Upper lobe of right lung (tissue), 1 donor: ENCODE results near the gene TRMT1. TPM values are rescaled to one million over a fixed set of nuclear protein-coding genes. Genes with fewer than 3 reads are reported as not detected.
"Not testable (repeated sequence)": the region's sequence is repeated elsewhere in the genome, so short reads cannot be mapped to it uniquely, and the experiment has no call there.

Source experiments
- ATAC-seq: fragments of 200-7000 bp; cut with Tn5 transposase; one replicate; pipeline ENCODE4 v1.9.1; 2020; ENCODE audit warnings: mild to moderate bottlenecking, moderate library complexity
- DNase-seq: peaks from one replicate; pipeline ENCODE4 v3.0.0-alpha.2; 2020
- H3K27ac ChIP-seq: fragments of 200-600 bp; one replicate; pipeline ENCODE4 v1.8.0; 2022
- H3K27me3 ChIP-seq: fragments of 200-600 bp; one replicate; pipeline ENCODE4 v1.8.0; 2022; ENCODE audit warnings: mild to moderate bottlenecking
- H3K36me3 ChIP-seq: fragments of 200-600 bp; one replicate; pipeline ENCODE4 v1.8.0; 2022
- H3K4me1 ChIP-seq: fragments of 200-600 bp; one replicate; pipeline ENCODE4 v1.8.0; 2022
- H3K4me3 ChIP-seq: fragments of 200-600 bp; one replicate; pipeline ENCODE4 v1.8.0; 2022; ENCODE audit warnings: mild to moderate bottlenecking
- H3K9me3 ChIP-seq: fragments of 200-600 bp; one replicate; pipeline ENCODE4 v1.8.0; 2022
- intact Hi-C: fragments of 100-400 bp; cut with DNase I; formaldehyde crosslinking; loops from one replicate; pipeline ENCODE4 v1.11.0; 2022
- long read RNA-seq: library from polyadenylated mRNA; unstranded; transcript quantifications from one replicate; pipeline ENCODE4 v2.0.0, GENCODE V29; 2021
- total RNA-seq: library from RNA; stranded (reverse); fragmentation: NEBNext Ultra II Directional; extraction: Animal tissue kit (Norgen Biotek cat#: 25700); gene quantifications from one replicate; pipeline ENCODE4 v1.2.1, GENCODE V29; 2021
- TF ChIP-seq, protein P1 (sequence below): fragments of 200-600 bp; IDR thresholded peaks from one replicate; pipeline ENCODE4 v1.8.0; 2022; ENCODE audit warnings: antibody characterized with exemption
- donor health status: DM: no; HTN: yes; CAD: no; lungs with severe emphysema.

The TRMT1 gene
- 33.7 TPM for total RNA-seq
- long read RNA-seq, transcript TRMT1-202 (17 exons, 2,142 nt), result major isoform, 14 of 75 reads
- long read RNA-seq, partial matches to known transcripts, result 21 of 75 reads
- long read RNA-seq, other reads (novel, unspliced or antisense), result 39 of 75 reads

DNA sequence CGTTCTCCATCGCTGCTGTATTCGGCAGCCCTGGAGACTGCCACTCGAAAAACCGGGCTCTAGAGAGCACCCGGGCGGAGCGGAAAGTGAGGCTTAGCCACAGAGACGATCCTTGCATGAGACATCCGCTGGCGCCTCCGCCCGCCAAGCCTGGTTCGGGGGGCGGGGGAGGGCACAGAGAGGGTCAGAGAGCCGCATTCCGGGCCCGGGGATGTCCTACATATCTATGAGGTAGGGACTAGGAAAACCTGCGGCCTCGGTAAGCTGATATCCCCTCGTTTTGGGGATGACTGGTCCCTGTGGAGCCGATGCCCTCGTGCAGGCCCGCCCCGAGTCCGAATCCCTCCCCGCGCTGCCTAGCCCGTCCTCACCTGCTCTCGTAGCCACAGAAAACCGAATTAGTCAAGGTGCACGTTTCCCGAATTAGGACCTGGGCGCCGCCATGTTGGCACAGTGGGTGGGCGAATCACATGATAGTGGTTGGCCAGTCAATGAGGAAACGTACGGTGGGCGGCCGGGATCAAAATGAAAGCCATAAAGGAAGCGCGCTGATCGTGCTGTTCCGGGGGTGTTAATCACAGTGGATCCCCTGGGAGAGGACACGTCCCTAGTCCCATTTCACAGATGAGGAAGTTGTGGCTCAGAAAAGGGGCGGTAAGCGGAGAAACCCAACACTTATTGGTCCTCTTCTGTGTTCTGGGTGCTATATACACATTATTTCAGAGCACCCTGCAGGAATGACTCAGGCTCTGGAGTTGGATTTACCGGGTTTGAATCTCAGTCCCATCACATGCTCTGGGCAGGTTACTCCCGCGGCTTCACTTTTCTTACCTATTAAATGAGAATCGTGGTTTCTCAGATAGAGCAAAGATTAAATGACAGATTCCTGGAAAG, at the start of gene TRMT1:
Gene TRMT1 (minus strand): TSS at position 459 of the 894 bp plus-strand sequence. CDS start 341 bp downstream, at position 118.
- Histone ChIP-seq H3K27me3 (no peaks in the 10 kb centered on the region), H3K4me3 (peak within 1 kb of the TSS; percentile 92), H3K27ac (peak within 1 kb of the TSS; percentile 68), H3K9me3 (no peaks in the 10 kb centered on the region), H3K4me1 (peaks cover 35% of the 10 kb centered on the region), H3K36me3 (peaks cover 28% of the 10 kb centered on the region)
- intact Hi-C loops, result no loop called here
- TF ChIP-seq, protein P1, sequence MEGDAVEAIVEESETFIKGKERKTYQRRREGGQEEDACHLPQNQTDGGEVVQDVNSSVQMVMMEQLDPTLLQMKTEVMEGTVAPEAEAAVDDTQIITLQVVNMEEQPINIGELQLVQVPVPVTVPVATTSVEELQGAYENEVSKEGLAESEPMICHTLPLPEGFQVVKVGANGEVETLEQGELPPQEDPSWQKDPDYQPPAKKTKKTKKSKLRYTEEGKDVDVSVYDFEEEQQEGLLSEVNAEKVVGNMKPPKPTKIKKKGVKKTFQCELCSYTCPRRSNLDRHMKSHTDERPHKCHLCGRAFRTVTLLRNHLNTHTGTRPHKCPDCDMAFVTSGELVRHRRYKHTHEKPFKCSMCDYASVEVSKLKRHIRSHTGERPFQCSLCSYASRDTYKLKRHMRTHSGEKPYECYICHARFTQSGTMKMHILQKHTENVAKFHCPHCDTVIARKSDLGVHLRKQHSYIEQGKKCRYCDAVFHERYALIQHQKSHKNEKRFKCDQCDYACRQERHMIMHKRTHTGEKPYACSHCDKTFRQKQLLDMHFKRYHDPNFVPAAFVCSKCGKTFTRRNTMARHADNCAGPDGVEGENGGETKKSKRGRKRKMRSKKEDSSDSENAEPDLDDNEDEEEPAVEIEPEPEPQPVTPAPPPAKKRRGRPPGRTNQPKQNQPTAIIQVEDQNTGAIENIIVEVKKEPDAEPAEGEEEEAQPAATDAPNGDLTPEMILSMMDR, result no peak
- DNase-seq (peak; percentile 95), ATAC-seq (peak; percentile 84)

GRCh38 chr19:13166151-13166550, 49.6 kb upstream of the TRMT1 start:
- not testable (repeated sequence) for ATAC-seq
- H3K4me1 ChIP-seq, result peaks cover 68% of the 10 kb centered on the region

DNA sequence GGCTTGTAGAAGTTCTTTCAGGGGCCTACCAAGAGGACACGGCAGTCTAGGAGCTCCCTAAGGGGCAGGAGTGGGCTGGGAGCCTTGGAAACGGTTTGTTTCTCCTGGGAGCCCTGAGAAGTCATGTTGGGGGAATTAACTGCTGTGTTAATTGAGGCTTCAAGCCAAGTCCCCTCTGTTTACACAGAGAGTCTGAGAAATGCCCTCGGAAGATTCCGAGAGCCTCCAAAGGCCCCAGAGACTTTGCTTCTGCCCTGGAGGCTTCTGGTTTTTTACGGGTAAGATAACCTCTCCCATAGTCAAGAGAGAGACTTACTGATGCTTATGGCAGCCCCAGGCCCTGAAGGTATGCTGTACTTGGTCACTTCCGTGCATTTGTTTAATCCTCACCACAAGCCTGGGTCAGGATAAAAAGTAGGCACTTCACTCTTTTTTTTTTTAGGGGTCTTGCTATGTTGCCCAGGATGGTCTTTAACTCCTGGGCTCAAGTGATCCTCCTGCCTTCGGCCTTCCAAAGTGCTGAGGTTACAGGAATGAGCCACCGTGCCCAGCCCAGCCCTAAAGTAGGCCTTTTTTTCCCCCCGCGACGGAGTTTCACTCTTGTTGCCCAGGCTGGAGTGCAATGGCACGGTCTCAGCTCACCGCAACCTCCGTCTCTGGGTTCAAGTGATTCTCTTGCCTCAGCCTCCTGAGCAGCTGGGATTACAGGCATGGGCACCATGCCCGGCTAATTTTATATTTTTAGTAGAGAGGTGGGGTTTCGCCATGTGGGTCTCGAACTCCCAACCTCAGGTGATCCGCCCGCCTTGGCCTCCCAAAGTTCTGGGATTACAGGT, 48.8 kb upstream of the TRMT1 start:
- ATAC-seq (no peak), DNase-seq (no peak)
- TF ChIP-seq, protein P1, result no peak
- Histone ChIP-seq H3K9me3 (no peaks in the 10 kb centered on the region), H3K4me3 (no peak overlapping the region), H3K27me3 (no peaks in the 10 kb centered on the region), H3K27ac (peak overlapping the region; percentile 96), H3K4me1 (peaks cover 68% of the 10 kb centered on the region), H3K36me3 (no peaks in the 10 kb centered on the region)
- intact Hi-C loops, result no loop called here

More at GRCh38 chr19:13166151-13166550, 49.6 kb upstream of the TRMT1 start:
- H3K9me3 ChIP-seq, DNase-seq, H3K4me3 ChIP-seq, H3K36me3 ChIP-seq, H3K27me3 ChIP-seq, intact Hi-C loops: not testable (repeated sequence)
- peak overlapping the region; percentile 96 for H3K27ac ChIP-seq

- peak; percentile 80 for DNase-seq
- Histone ChIP-seq H3K9me3 (no peaks in the 10 kb centered on the region), H3K4me1 (peaks cover 68% of the 10 kb centered on the region), H3K4me3 (peak overlapping the region; percentile 52), H3K27me3 (no peaks in the 10 kb centered on the region), H3K36me3 (no peaks in the 10 kb centered on the region), H3K27ac (peak overlapping the region; percentile 96)
- intact Hi-C loops, result no loop called here
- peak; percentile 3 for ATAC-seq
- TF ChIP-seq, protein P1, result no peak
These were observed 48.0 kb upstream of the TRMT1 start for GRCh38 chr19:13164343-13165161.

- DNase-seq, result peak; percentile 86
- Histone ChIP-seq H3K9me3 (no peaks in the 10 kb centered on the region), H3K27me3 (no peaks in the 10 kb centered on the region), H3K4me1 (peaks cover 68% of the 10 kb centered on the region), H3K36me3 (no peaks in the 10 kb centered on the region), H3K4me3 (peak overlapping the region; percentile 52), H3K27ac (peak overlapping the region; percentile 96)
- intact Hi-C loops, result no loop called here
- peak; percentile 21 for ATAC-seq
- TF ChIP-seq, protein P1, result no peak
These were observed 47.2 kb upstream of the TRMT1 start for GRCh38 chr19:13163609-13164342.
